Ishikawa (cell line): ENCODE data around the gene COPZ2.

Experiments
- CREB1 ChIP-seq: IDR thresholded peaks from 2 replicates; pipeline ENCODE4 v1.6.1; 2012; ENCODE audit warnings: low read depth
- EGR1 ChIP-seq: IDR thresholded peaks from 2 replicates; pipeline ENCODE4 v1.6.1; 2012
- REST ChIP-seq: IDR thresholded peaks from 2 replicates; pipeline ENCODE4 v1.6.1; 2012; ENCODE audit warnings: low read depth, mild to moderate bottlenecking
- TAF1 ChIP-seq: IDR thresholded peaks from 2 replicates; pipeline ENCODE4 v1.6.1; 2012; ENCODE audit warnings: low read depth, mild to moderate bottlenecking
- USF1 ChIP-seq: IDR thresholded peaks from 2 replicates; pipeline ENCODE4 v1.6.1; 2012

- TF ChIP-seq TAF1: no peak
- no peak for TF ChIP-seq CREB1
- no peak for TF ChIP-seq EGR1
- TF ChIP-seq REST: no peak
- TF ChIP-seq USF1: no peak
Measured at GRCh38 chr17:47981462-47981861, 56.1 kb downstream of the COPZ2 start.
